HG02763 (cell line): Measurements from ENCODE around the gene TMEM14B.
"Not testable (repeated sequence)": the region's sequence is repeated elsewhere in the genome, so short reads cannot be mapped to it uniquely, and the experiment has no call there.

Source experiments
- ATAC-seq: cut with Tn5 transposase; IDR thresholded peaks from one replicate; pipeline ENCODE4 v1.9.1; 2021; ENCODE audit warnings: mild to moderate bottlenecking, moderate library complexity; ENCODE audit not compliant: unreplicated experiment

The TMEM14B gene

GRCh38 chr6:10747251-10747972 is at the start of gene TMEM14B:
Gene TMEM14B, plus strand, starts transcription at chr6:10747805. Its CDS starts 1,441 bp downstream, at chr6:10749246.
- ATAC-seq: peak; percentile 97

GRCh38 chr6:10713962-10714361 is 33.6 kb upstream of the TMEM14B start:
- no peak for ATAC-seq

DNA sequence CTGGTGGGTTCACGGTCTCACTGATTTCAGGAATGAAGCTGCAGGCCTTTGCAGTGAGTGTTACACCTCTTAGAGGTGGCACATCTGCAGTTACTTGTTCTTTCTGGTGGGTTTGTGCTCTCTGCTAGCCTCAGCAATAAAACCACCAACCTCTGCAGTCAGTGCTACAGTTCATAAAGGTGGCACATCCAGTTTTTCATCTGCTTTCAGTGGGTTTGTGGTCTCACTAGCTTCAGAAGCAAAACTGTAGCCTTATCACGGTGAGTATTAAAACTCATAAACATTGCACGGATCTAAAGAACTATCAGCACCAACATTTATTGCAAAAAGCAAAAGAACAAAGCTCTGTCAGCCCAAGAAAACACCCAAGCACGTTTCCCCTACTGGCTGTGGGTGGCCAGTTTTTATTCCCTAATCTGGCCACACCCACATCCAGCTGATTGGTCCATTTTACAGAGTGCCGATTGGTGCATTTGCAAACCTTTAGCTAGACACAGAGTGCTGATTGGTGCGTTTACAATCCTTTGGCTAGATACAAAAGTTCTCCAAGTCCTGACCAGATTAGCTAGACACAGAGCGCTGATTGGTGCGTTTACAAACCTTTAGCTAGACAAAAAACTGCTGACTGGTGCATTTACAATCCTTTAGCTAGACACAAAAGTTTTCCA is 28.2 kb upstream of the TMEM14B start:
- ATAC-seq: no peak

DNA sequence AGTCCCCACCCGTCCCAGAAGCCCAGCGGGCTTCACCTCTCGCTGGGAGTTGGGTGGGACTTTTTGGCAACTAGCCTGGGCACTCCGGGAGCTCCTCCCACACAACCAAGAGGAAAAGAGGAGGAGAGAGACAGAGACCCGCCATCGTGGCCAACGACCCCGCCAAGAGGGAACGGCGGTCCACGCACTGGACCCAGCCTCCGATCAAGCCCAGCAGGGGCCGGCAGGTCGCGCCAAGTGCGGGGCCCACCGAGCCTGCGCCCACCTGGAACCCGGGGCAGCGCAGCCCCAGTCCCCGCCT is 27.7 kb upstream of the TMEM14B start:
- ATAC-seq: no peak

DNA sequence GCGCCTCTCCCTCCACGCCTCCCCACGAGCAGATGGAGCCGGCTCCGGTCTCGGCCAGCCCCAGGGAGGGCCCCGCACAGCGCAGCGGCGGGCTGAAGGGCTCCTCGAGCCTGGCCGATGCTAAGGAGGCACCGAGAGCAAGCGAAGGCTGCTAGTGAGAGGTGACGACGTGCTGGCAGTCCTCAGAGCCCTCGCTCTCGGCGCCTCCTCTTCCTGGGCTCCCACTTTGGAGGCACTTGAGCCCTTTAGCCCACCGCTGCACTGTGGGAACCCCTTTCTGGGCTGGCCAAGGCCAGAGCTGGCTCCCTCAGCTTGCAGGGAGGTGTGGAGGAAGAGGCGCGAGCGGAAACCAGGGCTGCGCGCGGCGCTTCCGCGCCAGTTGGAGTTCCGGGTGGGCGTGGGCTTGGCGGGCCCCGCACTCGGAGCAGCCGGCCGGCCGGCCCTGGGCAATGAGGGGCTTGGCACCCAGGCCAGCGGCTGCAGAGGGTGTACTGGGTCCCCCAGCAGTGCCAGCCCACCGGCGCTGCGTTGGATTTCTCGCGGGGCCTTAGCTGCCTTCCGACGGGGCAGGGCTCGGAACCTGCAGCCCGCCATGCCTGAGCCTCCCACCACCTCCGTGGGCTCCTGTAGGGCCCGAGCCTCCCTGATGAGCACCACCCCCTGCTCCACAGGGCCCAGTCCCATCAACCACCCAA is 27.2 kb upstream of the TMEM14B start:
- no peak for ATAC-seq

DNA sequence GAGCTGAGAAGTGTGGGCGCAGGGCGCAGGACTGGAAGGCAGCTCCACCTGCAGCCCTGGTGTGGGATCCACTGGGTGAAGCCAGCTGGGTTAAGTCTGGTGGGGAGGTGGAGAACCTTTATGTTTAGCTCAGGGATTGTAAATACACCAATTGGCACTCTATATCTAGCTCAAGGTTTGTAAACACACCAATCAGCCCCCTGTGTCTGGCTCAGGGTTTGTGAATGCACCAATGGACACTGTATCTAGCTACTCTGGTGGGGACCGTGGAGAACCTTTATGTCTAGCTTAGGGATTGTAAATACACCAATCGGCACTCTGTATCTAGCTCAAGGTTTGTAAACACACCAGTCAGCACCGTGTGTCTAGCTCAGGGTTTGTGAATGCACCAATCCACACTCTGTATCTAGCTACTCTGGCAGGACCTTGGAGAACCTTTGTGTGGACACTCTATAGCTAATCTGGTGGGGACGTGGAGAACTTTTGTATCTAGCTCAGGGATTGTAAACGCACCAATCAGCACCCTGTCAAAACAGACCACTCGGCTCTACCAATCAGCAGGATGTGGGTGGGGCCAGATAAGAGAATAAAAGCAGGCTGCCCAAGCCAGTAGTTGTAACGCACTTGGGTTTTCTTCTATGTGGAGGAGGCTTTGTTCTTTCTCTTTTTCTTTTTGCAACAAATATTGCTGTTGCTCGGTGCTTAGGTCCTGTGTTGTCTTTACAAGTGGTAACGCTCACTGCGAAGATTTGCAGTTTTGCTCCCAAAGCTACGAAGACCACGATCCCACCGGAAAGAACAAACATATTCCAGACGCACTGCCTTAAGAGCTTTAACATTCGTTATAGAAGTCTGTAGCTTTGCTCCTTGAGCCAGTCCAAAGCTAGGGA is 26.4 kb upstream of the TMEM14B start:
- not testable (repeated sequence) for ATAC-seq

- ATAC-seq: no peak
Measured at GRCh38 chr6:10721850-10722569, 25.6 kb upstream of the TMEM14B start.

- ATAC-seq: no peak
Measured at GRCh38 chr6:10722570-10722819, 25.1 kb upstream of the TMEM14B start.

DNA sequence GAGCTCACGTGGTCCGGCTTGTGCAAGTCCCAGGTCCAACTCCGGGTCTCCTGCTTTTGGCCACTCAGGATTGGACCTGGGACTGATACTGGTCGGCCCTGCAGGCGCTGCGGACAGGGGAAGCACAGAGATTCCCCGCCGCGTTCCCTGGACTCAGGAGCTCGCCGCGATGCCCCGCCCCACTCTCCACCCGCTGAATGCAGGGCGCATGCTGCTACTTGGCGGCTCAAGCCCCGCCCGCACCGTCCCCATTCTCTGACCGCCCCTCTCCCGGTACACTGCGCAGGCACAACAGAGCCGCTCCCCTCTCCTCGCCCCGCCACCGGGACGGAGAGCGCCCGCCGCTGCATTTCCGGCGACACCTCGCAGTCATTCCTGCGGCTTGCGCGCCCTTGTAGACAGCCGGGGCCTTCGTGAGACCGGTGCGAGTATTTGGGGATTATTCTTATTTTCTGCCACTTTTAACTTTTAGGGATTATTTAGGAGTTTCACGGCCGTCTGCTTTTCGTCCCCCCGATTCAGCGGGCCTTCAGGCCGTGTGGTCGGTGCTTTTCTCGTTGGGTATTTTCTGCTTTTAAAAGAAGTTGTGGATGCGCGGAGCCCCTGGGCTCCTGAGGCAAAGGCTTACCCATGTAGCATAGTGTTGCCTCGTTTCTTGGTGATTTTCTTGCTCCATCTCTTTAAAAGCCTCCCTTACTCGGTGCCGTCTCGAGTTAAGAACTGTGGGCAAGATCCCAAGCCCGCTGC is 24.6 kb upstream of the TMEM14B start, which contains the start of gene TMEM14C:
TMEM14C (plus strand) TSS at position 251 of the 747 bp plus-strand sequence. CDS start 1,544 bp downstream, outside the sequence.
- ATAC-seq: peak; percentile 99

- no peak for ATAC-seq
Measured at GRCh38 chr6:10723567-10723881, 24.1 kb upstream of the TMEM14B start.

- ATAC-seq: no peak
Measured at GRCh38 chr6:10725044-10725443, 22.6 kb upstream of the TMEM14B start.

GRCh38 chr6:10725716-10726115 is 21.9 kb upstream of the TMEM14B start:
- ATAC-seq: no peak

DNA sequence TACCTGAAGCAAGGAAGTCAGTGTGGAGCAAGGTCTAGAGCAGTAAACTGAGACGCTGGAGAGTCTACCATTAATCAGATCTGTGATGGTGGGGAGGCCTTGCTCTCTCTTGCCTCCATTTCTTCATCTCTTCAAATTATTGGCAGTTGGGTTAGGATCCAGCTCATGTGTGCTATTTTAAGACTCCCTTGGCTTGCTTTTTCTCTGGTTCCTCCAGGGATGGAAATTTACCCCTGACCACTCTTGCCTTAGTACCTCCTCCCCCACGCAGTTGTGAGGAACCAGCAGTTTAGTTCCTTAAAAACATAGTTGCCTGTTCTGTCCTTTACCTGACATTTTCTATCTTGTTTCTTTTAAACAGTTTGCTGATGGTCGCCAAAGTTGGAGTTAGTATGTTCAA is 17.4 kb upstream of the TMEM14B start:
- no peak for ATAC-seq

DNA sequence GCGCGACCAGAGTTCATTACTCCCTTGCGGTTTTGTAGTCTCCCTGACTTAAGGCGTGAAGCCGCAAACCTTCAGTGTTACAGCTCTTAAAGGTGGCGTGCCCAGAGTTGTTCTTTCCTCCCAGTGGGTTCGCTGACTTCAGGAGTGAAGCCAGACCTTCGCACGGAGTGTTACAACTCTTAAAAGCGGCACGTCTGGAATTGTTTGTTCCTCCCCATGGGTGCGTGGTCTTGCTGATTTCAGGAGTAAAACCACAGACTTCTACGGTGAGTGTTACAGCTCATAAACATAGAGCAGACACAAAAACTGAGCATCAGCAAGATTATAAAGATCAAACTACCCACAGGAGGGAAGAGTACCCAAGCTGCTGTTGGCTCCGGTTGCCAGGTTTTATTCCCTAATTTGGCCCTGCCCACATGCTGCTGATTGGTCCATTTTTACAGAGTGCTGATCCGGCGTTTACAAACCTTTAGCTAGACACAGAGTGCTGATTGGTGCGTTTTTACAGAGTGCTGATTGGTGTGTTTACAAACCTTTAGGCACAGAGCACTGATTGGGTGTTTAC is 14.4 kb upstream of the TMEM14B start:
- no peak for ATAC-seq

DNA sequence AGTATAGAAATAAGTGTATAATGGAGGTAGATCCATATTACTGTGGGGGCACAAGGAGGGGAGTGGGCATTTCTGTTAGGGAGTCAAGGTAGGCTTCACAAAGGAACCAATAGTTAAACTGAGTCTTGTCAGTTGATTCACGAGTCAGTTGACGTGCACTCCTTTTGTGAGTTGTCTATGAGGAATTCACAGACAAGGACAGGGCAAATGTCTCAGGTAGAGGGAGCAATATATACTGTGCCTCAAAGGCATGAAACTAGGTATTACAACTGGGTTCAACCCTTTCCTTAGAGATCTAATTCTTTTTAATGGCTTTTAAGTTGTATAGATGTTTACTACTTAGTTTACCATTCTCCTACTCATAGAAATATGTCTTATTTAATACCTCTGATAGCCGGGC is 13.7 kb upstream of the TMEM14B start:
- ATAC-seq: no peak

DNA sequence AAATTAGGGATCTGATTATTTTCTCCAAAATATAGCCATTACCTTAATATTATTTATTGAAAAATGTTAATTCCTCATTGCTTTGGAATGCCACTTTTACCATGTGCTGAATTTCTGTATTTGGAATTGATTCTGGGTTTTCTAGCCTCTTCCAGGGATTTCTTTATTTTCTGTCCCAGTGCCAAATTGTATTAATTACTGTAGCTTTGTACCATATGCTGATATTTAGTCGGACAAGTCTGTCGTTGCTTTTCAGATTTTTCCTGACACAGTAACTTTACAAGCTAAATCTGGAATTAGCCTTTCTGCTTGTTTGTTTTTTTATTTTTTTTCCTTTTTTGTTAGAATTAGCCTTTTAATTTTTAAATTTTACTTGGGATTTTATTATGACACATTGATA is 10.9 kb upstream of the TMEM14B start:
- ATAC-seq: no peak

- no peak for ATAC-seq
Measured at GRCh38 chr6:10740061-10740460, 7.5 kb upstream of the TMEM14B start.

GRCh38 chr6:10741643-10742042 is 6.0 kb upstream of the TMEM14B start:
- not testable (repeated sequence) for ATAC-seq

- no peak for ATAC-seq
Measured at GRCh38 chr6:10742251-10742650, 5.4 kb upstream of the TMEM14B start.

GRCh38 chr6:10743515-10743914 is 4.1 kb upstream of the TMEM14B start:
- no peak for ATAC-seq
